HG02885 (cell line): Measurements from ENCODE around the gene CPNE4.
"Not testable (repeated sequence)": the region's sequence is repeated elsewhere in the genome, so short reads cannot be mapped to it uniquely, and the experiment has no call there.

Experiments
- ATAC-seq: cut with Tn5 transposase; IDR thresholded peaks from one replicate; pipeline ENCODE4 v1.9.1; 2021; ENCODE audit warnings: mild to moderate bottlenecking; ENCODE audit not compliant: unreplicated experiment, poor library complexity

The CPNE4 gene

DNA sequence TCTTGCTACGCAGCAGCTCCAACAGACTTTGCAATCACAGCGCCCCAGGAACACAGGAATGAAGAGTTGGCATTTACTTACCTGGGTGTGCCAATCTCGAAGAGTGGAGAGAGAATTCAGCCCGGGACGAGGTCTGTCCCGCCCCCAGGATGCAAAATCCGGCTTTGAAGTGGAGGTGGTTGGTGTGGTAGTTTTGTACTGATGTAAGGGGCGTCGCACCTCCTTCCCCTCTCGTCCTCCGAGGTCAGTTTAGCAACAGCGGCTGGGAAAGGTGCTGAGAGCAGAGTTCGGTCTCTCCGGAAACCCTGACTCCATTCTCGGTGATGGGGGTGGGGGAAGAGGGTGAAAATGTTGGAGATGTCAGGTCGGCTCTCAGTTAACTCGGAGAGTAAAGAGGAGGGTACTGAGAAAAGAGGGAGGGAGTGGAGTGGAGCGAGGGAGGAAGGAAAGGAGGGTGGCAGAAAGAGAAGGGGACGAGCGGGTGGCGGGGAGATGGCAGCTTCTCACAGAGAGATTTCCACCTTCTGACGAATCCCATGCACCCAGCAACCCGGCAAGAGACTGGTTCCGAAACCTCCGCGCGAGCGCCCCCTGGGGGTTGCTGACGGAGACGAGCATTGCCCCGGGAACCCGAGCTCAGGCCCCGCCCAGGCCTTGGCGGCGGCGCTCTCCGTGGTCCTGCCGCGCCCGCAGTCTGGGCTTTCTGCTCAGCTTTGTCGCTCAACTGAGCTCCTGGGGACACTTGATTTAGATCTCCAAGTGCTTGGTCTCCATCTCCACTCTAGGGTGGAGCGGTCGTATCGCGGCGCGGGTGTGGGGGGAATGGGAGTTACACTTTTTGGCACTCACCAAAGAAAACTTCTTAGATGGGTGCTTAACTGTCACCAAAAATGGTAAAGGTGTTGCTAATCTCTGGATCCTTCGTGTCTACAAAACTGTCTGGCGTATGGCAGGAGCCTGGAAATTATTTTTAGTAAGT, at the start of gene CPNE4:
Gene CPNE4, minus strand, starts transcription at position 529 of the 979 bp plus-strand sequence.
- peak; percentile 95 for ATAC-seq

- no peak for ATAC-seq
Observed at GRCh38 chr3:132083583-132084279, 48.9 kb upstream of the CPNE4 start.

DNA sequence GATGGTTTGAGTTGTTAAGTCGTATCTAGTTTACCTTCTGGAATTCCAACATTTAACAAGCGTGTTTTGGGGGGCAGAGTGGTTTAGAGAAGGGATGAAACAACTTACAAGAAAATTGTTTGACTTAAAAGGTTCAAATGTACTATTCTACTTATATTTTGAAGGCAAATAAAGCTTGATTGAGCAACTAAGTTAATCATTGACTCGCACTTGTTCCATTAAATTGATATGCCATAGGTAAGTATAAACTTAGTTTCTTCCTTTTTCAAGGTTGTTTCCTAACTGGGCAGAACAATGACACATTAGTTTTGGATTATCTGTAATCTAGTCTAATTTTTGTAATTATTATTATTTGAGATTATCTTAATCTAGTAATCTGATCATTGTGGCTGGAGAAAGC, 48.3 kb upstream of the CPNE4 start:
- no peak for ATAC-seq

- ATAC-seq: no peak
Observed at GRCh38 chr3:132079147-132079546, 44.3 kb upstream of the CPNE4 start.

DNA sequence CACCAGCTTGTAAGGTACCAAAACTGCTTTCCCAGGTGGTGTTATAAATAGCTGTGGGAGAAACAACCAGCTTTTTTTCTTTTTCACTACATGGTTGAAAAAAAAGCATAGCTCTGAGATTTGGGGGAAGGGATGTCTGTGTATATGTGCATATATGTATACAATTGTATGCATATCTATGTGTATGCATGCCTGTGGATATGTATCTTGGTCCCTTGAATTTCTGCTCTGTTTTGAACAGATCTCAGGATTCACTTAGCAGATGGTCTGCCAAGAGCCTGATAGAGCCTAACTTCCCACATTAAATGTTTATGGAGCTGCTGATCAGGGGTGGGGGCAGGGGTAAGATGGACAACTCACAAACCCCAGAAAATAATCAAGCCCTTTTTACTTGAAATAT, 39.0 kb upstream of the CPNE4 start:
- no peak for ATAC-seq

- ATAC-seq: no peak
Observed at GRCh38 chr3:132071043-132071442, 36.2 kb upstream of the CPNE4 start.

DNA sequence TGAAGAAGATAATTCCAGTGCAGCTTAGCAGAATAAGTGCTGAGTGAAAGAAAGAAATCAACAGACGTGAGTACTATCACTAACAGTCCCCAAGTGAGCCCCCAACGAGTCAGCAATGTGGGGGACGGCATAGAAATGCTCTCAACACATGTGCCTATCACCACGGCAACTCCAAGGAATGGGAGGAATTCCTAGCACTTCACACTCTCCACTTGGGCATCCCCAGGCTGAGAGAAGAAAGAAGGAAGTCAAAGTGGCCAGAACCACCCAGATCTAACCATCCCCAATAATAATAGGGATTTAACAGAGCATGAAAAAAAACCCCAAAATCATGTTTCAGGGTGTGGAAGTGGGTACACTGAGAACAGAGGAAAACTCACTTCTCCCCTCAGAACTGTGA, 29.3 kb upstream of the CPNE4 start:
- ATAC-seq: no peak

- ATAC-seq: no peak
Observed at GRCh38 chr3:132062535-132062934, 27.7 kb upstream of the CPNE4 start.

- ATAC-seq: no peak
Observed at GRCh38 chr3:132055872-132056271, 21.1 kb upstream of the CPNE4 start.

DNA sequence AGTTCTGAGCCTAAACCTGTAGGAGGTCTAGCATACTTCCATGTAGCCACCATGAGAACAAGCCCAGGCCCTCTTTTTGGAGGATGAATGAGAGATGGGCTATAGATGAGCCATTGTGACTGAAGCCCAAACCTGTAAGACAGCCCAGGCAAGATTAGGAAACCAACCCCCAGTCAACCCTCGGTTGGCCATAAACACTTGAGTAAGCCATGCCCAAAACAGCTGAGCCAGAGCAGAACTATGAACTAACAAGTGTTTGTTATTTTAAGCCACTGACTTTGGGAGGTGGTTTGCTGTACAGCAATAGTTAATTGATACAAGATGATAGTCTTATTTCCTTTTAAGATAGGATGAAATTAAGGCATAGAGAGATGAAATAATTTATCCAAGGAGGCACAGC, 12.4 kb upstream of the CPNE4 start:
- ATAC-seq: no peak

DNA sequence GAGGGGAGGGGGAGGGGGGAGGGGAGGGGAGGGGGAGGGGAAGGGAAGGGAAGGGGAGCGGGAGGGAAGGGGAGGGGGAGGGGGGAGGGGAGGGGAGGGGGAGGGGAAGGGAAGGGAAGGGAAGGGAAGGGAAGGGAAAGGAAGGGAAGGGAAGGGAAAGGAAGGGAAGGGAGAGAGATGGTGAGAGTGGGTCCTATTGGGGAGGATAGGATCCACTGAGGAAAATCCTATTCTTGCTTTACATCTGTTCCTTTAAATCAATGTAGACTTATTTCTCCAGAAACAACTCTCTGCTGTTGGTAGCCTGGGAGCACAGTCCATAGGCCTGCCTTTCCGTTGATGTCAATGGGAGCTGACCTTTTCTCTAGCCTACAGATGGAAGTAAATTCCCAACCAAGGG, 10.1 kb upstream of the CPNE4 start:
- ATAC-seq: not testable (repeated sequence)

DNA sequence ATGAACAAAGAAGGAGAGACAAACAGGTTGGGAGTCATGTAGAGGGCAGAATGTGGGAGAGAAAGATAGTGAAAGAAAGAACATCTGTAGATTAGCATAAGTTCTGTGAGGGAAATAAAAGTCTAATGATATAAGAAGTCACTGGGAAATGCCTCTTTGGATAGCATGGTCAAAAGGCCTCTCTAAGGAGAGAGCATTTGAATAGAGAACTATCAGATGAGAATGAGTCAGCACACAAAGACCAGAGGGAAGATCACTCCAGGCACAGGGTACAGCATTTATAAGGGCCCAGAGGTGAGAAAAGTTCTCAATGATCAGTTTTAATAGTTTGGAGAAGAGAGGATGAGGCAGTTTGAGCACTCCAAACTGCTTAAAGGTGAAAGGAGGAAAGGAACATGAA, 7.9 kb upstream of the CPNE4 start:
- ATAC-seq: no peak

DNA sequence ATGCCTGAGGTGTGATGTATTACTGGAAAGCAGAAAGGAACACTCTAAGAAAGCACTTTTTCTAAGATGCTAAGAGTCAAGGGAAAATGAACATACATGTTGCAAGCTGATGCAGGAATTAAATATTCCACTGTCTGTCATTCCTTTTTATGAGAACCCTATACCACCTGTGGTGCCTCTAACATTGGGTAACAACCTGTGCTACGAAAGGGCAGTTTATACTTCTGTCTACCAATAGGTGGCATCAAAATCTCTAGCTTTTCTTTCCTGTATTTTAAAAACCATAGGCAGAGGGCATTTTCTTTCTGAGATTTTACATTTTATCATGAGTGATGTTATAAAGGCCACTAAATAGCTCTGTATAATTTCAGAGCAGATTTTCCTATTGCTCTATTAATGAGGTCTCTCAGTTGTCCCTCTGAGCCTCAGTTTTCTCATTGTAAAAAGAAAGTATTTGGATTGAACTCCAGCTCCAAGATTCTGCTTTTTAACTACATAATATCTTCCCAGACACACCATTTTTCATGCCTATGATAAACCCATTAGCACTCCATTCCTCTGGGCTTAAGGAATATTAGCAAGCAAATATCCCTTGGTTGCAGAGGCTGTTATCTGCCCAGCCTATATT, 3.5 kb upstream of the CPNE4 start:
- no peak for ATAC-seq

- no peak for ATAC-seq
Observed at GRCh38 chr3:132037581-132037980, 2.8 kb upstream of the CPNE4 start.

- no peak for ATAC-seq
Observed at GRCh38 chr3:132037056-132037455, 2.2 kb upstream of the CPNE4 start.

DNA sequence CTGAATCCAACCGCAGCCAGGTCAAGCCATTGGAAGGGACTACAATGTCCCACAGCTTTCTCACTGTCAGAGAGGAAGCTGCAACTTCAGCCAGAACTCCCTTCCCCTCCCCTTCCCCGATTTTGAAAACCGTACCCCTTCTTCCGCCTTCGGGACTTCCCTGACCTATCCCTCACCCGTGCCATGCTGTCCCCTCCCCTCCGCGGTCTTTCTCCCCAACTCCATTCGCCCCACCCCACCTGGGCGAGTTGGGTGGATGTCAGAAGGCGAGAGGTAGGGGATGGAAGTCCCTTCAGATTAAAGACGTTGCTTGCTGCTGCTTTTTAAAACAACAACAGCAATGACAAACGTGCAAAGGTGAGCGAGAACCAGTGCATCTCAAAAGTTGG, 723 bp downstream of the CPNE4 start:
- no peak for ATAC-seq

GRCh38 chr3:132033471-132033870, 1.3 kb downstream of the CPNE4 start:
- no peak for ATAC-seq

GRCh38 chr3:132032959-132033358, 1.9 kb downstream of the CPNE4 start:
- ATAC-seq: no peak

- peak; percentile 93 for ATAC-seq
Observed at GRCh38 chr3:132029182-132029902, 5.5 kb downstream of the CPNE4 start.

DNA sequence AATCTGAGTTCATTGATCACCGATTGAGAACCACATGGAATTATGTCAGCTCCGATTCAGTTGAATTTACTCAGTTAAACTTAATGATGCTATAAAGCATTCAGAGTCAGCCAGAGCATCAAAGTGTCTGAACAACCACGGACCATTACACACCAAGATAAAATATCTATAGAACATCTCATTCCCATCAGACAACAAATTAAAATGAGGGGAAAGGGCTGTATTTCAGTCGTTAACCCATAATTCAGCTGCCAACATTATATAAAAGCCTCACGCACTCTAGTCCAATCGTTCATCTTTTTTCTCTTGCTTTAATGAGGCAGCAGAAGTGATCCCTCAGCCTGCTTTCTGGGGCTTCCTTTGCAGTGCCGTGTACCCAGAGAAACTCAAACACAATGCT, 11.9 kb downstream of the CPNE4 start:
- ATAC-seq: no peak
